ENCODE data around the gene UBE3C.

The UBE3C gene

DNA sequence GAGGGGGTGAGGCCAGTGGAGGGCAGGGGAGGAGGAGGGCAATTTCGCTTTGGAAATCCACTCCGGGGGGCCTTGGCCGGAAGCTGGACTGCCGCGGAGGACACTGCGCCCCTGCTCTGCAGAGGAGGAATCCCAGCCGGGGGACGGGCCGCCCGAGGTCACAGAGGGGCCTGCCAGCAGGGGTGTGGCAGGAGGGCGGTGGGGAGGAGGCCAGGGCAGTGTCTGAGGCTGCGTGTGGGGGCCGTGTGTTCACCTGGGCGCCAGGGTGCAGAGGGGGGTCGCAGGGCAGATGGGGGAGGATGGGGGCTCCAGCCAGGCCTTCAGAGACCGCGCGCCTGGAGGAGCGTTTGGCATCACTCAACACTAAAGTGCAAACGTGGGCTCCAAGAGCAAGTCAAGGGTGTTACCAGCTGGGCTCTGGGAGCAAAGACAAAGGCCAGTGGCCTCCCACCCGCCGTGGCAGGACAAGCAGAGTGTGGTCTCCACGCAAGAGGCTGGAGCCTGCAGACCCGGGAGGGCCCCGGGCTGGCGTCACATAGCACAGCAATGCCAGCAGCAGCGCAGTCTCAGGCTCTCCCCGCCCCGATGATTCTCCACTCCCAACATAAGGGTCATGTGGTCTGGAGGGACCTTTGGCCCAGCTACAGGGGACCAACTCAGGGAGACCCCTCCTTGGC lies 152.8 kb downstream of the UBE3C start:
- no peak overlapping the region for H3K23ac ChIP-seq (ENCODE audit: low read depth, low read length, poor library complexity)
- no CpG with 5 or more reads among the region's 29 CpGs for WGBS, 2 donors (ENCODE audit: extremely low coverage in 2 of 2, insufficient read length in 2 of 2, insufficient replicate concordance in 1 of 2)

DNA sequence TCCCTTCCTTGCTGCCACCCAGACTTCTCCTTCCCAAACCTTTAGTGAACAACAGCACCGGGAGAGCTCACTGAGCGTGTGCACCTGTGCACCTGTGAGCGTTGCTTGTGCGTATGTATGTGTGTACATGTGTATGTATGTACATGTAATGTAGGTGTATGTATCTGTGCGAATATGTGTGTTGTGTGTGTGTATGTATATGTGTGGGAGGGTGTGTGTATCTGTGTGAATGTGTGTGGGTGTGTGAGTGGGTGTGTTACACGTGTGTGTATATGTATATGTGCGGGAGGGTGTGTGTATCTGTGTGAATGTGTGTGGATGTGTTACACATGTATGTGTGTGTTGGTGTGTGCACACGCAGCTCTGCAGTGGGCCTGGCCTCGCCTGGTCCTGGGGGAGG lies 153.5 kb downstream of the UBE3C start:
- Histone ChIP-seq H3K4me2 (ENCODE audit: insufficient read depth, low read length, poor library complexity, severe bottlenecking) (no peak overlapping the region), H2BK12ac (ENCODE audit: low read length) (no peak overlapping the region), H3K9ac (ENCODE audit: low read depth, low read length, poor library complexity) (peak overlapping the region; percentile 44), H3K27ac (replicated peaks; ENCODE audit: low read length) (no peak overlapping the region), H3K4me1 (ENCODE audit: control insufficient read depth in 2 of 2, insufficient read depth in 1 of 2, low read depth in 1 of 2, low read length in 2 of 2) (no peaks in the 10 kb centered on the region), H3K4me3 (ENCODE audit: low read length in 2 of 2) (peak overlapping the region in 1 of 2 donors; percentile 20), H3K23ac (ENCODE audit: low read depth, low read length, poor library complexity) (no peak overlapping the region), H2AK5ac (ENCODE audit: low read depth, low read length) (peak overlapping the region; percentile 13), H2AFZ (ENCODE audit: low read length) (no peak overlapping the region), H2BK120ac (ENCODE audit: low read depth, low read length) (peak overlapping the region; percentile 18), H2BK15ac (ENCODE audit: low read length) (no peak overlapping the region), H3K14ac (ENCODE audit: low read length) (peak overlapping the region; percentile 71), H3K4ac (ENCODE audit: low read length) (no peak overlapping the region), H4K8ac (ENCODE audit: low read depth, low read length) (peak overlapping the region; percentile 43), H3K18ac (ENCODE audit: low read length) (peak overlapping the region; percentile 71), H3K79me1 (ENCODE audit: low read depth, low read length) (no peaks in the 10 kb centered on the region), H4K91ac (ENCODE audit: low read depth, low read length, poor library complexity) (no peak overlapping the region), H2BK5ac (ENCODE audit: low read length) (peak overlapping the region; percentile 87), H3K36me3 (replicated peaks in 1 of 2; ENCODE audit: control insufficient read depth in 2 of 2, insufficient read depth in 2 of 2, low read length in 2 of 2) (no peaks in the 10 kb centered on the region), H3K27me3 (ENCODE audit: control insufficient read depth in 3 of 3, insufficient read depth in 3 of 3, low read depth in 1 of 3, low read length in 3 of 3) (no peaks in the 10 kb centered on the region), H3K9me3 (replicated peaks in 1 of 2; ENCODE audit: control insufficient read depth in 2 of 2, insufficient read depth in 1 of 2, low read depth in 1 of 2, low read length in 2 of 2) (peaks cover 0 to 4% of the 10 kb centered on the region in 2 donors)
- WGBS, 2 donors (ENCODE audit: extremely low coverage in 2 of 2, insufficient read length in 2 of 2, insufficient replicate concordance in 1 of 2), result 100% methylated on average over 1 of the region's 9 CpGs; no CpG with 5 or more reads in 1 of the 2 donors
- DNase-seq (ENCODE audit: low spot score), result no peak

More for the DNA sequence above, 152.8 kb downstream of the UBE3C start:
- H3K4me2 ChIP-seq (ENCODE audit: insufficient read depth, low read length, poor library complexity, severe bottlenecking), result no peak overlapping the region
- H2BK120ac ChIP-seq (ENCODE audit: low read depth, low read length), result no peak overlapping the region
- H3K9ac ChIP-seq (ENCODE audit: low read depth, low read length, poor library complexity), result no peak overlapping the region
- no peaks in the 10 kb centered on the region for H3K36me3 ChIP-seq (replicated peaks in 1 of 2; ENCODE audit: control insufficient read depth in 2 of 2, insufficient read depth in 2 of 2, low read length in 2 of 2)
- no peak overlapping the region for H2BK5ac ChIP-seq (ENCODE audit: low read length)
- no peak overlapping the region for H3K4ac ChIP-seq (ENCODE audit: low read length)
- no peaks in the 10 kb centered on the region for H3K27me3 ChIP-seq (ENCODE audit: control insufficient read depth in 3 of 3, insufficient read depth in 3 of 3, low read depth in 1 of 3, low read length in 3 of 3)
- H3K9me3 ChIP-seq (replicated peaks in 1 of 2; ENCODE audit: control insufficient read depth in 2 of 2, insufficient read depth in 1 of 2, low read depth in 1 of 2, low read length in 2 of 2), result peaks cover 0 to 4% of the 10 kb centered on the region in 2 donors
- H2AFZ ChIP-seq (ENCODE audit: low read length), result no peak overlapping the region
- H4K8ac ChIP-seq (ENCODE audit: low read depth, low read length), result no peak overlapping the region
- H3K27ac ChIP-seq (replicated peaks; ENCODE audit: low read length), result no peak overlapping the region
- DNase-seq (ENCODE audit: low spot score), result no peak
- no peak overlapping the region for H4K91ac ChIP-seq (ENCODE audit: low read depth, low read length, poor library complexity)
- H3K18ac ChIP-seq (ENCODE audit: low read length), result peak overlapping the region; percentile 11
- H2BK12ac ChIP-seq (ENCODE audit: low read length), result no peak overlapping the region
- H2BK15ac ChIP-seq (ENCODE audit: low read length), result no peak overlapping the region
- no peaks in the 10 kb centered on the region for H3K79me1 ChIP-seq (ENCODE audit: low read depth, low read length)
- H3K4me3 ChIP-seq (ENCODE audit: low read length in 2 of 2), result no peak overlapping the region
- no peak overlapping the region for H3K14ac ChIP-seq (ENCODE audit: low read length)
- no peaks in the 10 kb centered on the region for H3K4me1 ChIP-seq (ENCODE audit: control insufficient read depth in 2 of 2, insufficient read depth in 1 of 2, low read depth in 1 of 2, low read length in 2 of 2)
- H2AK5ac ChIP-seq (ENCODE audit: low read depth, low read length), result no peak overlapping the region

DNA sequence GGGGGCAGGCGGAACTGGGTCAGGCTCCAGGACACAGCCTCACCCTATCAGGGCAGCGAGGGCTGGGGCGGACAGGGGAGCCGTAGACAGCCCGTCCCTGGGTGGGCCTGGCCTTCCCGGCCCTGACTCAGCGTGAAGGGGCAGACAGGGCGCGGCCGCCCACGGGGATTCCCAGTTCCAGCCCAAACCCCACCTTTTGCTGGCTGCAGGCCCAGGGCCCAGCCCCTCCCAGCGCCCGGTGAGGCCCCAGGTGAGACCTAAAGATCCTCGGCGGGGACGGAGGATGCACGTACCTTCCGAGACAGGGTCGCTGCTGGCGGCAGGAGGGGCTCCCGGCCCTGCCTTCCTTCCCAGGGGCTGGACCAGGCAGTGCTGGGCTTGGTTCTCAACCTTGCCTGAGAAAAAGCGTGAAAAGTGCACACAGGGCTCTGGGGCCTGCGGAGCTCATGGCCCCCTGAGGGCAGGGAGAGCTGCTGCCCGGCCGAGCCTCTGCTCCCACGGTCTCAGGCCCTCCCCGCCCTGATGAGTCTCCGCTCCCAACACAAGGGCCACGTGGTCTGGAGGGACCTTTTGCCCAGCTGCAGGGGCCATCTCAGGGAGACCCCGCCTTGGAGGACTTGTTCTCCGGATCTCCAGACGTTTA lies 154.2 kb downstream of the UBE3C start:
- H2BK120ac ChIP-seq (ENCODE audit: low read depth, low read length), result peak overlapping the region; percentile 18
- no peaks in the 10 kb centered on the region for H3K4me1 ChIP-seq (ENCODE audit: control insufficient read depth in 2 of 2, insufficient read depth in 1 of 2, low read depth in 1 of 2, low read length in 2 of 2)
- no peak overlapping the region for H4K8ac ChIP-seq (ENCODE audit: low read depth, low read length)
- no peak overlapping the region for H4K91ac ChIP-seq (ENCODE audit: low read depth, low read length, poor library complexity)
- H3K27me3 ChIP-seq (ENCODE audit: control insufficient read depth in 3 of 3, insufficient read depth in 3 of 3, low read depth in 1 of 3, low read length in 3 of 3), result no peaks in the 10 kb centered on the region
- peaks cover 0 to 4% of the 10 kb centered on the region in 2 donors for H3K9me3 ChIP-seq (replicated peaks in 1 of 2; ENCODE audit: control insufficient read depth in 2 of 2, insufficient read depth in 1 of 2, low read depth in 1 of 2, low read length in 2 of 2)
- peak overlapping the region; percentile 68 for H2AK5ac ChIP-seq (ENCODE audit: low read depth, low read length)
- H3K14ac ChIP-seq (ENCODE audit: low read length), result peak overlapping the region; percentile 71
- DNase-seq (ENCODE audit: low spot score), result no peak
- no peak overlapping the region for H3K27ac ChIP-seq (replicated peaks; ENCODE audit: low read length)
- H3K9ac ChIP-seq (ENCODE audit: low read depth, low read length, poor library complexity), result no peak overlapping the region
- H3K79me1 ChIP-seq (ENCODE audit: low read depth, low read length), result no peaks in the 10 kb centered on the region
- H3K23ac ChIP-seq (ENCODE audit: low read depth, low read length, poor library complexity), result no peak overlapping the region
- peak overlapping the region; percentile 29 for H2AFZ ChIP-seq (ENCODE audit: low read length)
- peak overlapping the region; percentile 80 for H3K18ac ChIP-seq (ENCODE audit: low read length)
- H2BK12ac ChIP-seq (ENCODE audit: low read length), result no peak overlapping the region
- H3K4ac ChIP-seq (ENCODE audit: low read length), result no peak overlapping the region
- H2BK5ac ChIP-seq (ENCODE audit: low read length), result peak overlapping the region; percentile 87
- no peak overlapping the region for H2BK15ac ChIP-seq (ENCODE audit: low read length)
- no CpG with 5 or more reads among the region's 32 CpGs for WGBS, 2 donors (ENCODE audit: extremely low coverage in 2 of 2, insufficient read length in 2 of 2, insufficient replicate concordance in 1 of 2)
- H3K4me2 ChIP-seq (ENCODE audit: insufficient read depth, low read length, poor library complexity, severe bottlenecking), result no peak overlapping the region
- H3K36me3 ChIP-seq (replicated peaks in 1 of 2; ENCODE audit: control insufficient read depth in 2 of 2, insufficient read depth in 2 of 2, low read length in 2 of 2), result no peaks in the 10 kb centered on the region
- H3K4me3 ChIP-seq (ENCODE audit: low read length in 2 of 2), result no peak overlapping the region

DNA sequence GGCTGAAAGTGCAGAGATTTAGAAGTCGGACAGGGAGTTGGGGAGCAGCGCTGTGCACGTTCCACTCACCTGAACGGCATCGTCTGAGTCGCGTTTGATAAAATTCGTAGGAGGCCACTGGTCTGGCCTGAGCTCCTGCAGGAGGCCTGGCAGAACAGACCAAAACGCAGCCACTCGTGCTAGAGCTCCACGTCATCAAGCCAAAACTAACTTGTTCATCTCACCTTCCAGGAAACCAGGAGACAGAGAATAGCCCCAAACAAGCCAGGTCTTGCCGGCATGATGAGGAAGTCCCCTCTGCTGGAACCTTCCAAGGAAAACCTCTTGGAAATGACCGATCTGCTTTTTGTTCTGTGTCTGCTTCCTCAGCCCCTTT lies 154.7 kb downstream of the UBE3C start:
- H4K8ac ChIP-seq (ENCODE audit: low read depth, low read length), result no peak overlapping the region
- no peak overlapping the region for H3K27ac ChIP-seq (replicated peaks; ENCODE audit: low read length)

More for the DNA sequence above, 154.7 kb downstream of the UBE3C start:
- no peaks in the 10 kb centered on the region for H3K27me3 ChIP-seq (ENCODE audit: control insufficient read depth in 3 of 3, insufficient read depth in 3 of 3, low read depth in 1 of 3, low read length in 3 of 3)
- H3K23ac ChIP-seq (ENCODE audit: low read depth, low read length, poor library complexity), result no peak overlapping the region
- peaks cover 0 to 4% of the 10 kb centered on the region in 2 donors for H3K9me3 ChIP-seq (replicated peaks in 1 of 2; ENCODE audit: control insufficient read depth in 2 of 2, insufficient read depth in 1 of 2, low read depth in 1 of 2, low read length in 2 of 2)
- no peak overlapping the region for H3K14ac ChIP-seq (ENCODE audit: low read length)
- no peak overlapping the region for H2BK15ac ChIP-seq (ENCODE audit: low read length)
- H2AK5ac ChIP-seq (ENCODE audit: low read depth, low read length), result no peak overlapping the region
- H3K4me1 ChIP-seq (ENCODE audit: control insufficient read depth in 2 of 2, insufficient read depth in 1 of 2, low read depth in 1 of 2, low read length in 2 of 2), result no peaks in the 10 kb centered on the region
- H2BK120ac ChIP-seq (ENCODE audit: low read depth, low read length), result no peak overlapping the region
- H3K4me2 ChIP-seq (ENCODE audit: insufficient read depth, low read length, poor library complexity, severe bottlenecking), result no peak overlapping the region
- no peak overlapping the region for H3K4me3 ChIP-seq (ENCODE audit: low read length in 2 of 2)
- no peak overlapping the region for H3K4ac ChIP-seq (ENCODE audit: low read length)
- peak overlapping the region; percentile 29 for H2AFZ ChIP-seq (ENCODE audit: low read length)
- DNase-seq (ENCODE audit: low spot score), result no peak
- WGBS, 2 donors (ENCODE audit: extremely low coverage in 2 of 2, insufficient read length in 2 of 2, insufficient replicate concordance in 1 of 2), result no CpG with 5 or more reads among the region's 13 CpGs
- no peak overlapping the region for H3K18ac ChIP-seq (ENCODE audit: low read length)
- H2BK5ac ChIP-seq (ENCODE audit: low read length), result no peak overlapping the region
- H2BK12ac ChIP-seq (ENCODE audit: low read length), result no peak overlapping the region
- no peaks in the 10 kb centered on the region for H3K79me1 ChIP-seq (ENCODE audit: low read depth, low read length)
- H3K9ac ChIP-seq (ENCODE audit: low read depth, low read length, poor library complexity), result no peak overlapping the region
- H4K91ac ChIP-seq (ENCODE audit: low read depth, low read length, poor library complexity), result no peak overlapping the region
- H3K36me3 ChIP-seq (replicated peaks in 1 of 2; ENCODE audit: control insufficient read depth in 2 of 2, insufficient read depth in 2 of 2, low read length in 2 of 2), result no peaks in the 10 kb centered on the region
